ENCODE data around the gene FAM90A26.
"Not testable (repeated sequence)": the region's sequence is repeated elsewhere in the genome, so short reads cannot be mapped to it uniquely, and the experiment has no call there.

Gene FAM90A26

DNA sequence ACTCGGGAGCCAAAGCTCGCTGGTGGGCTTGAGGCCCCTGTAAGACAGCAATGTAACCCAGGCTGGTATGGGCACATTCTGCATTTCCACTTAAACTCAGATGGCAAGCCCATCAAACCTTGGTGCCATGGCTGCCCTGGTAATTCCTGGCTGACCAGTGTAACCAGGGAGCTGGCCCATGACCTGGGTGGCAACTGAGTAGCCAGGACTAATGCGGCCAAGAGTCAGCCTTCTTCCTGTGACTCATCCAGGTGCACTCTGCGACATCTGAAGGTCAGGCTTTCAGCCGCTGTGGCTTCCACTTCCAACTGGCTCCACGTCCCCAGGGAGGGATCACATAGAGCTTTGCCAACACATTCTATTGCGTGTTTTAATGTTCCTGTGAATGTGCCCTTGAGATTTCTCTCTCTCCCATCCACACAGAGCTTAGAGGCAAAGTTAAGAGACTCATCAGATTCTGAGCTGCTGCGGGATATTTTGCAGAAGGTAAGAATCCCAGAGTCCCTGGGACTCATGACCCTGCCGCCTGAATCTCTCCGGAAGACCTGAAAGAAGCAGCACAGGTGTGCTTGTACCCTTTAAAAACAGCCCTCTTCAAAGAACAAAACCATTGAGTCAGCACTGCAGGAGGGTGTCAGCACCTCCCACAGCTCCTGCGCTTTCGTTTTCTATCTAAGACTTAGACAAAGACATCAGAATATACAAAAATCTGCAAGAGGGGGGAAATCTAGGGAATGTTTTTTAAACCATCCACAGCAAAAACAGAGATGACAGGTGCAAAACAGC is 14.9 kb upstream of the FAM90A26 start:
- not testable (repeated sequence) for DNase-seq (ENCODE audit: low read depth in 1 of 2, low spot score in 1 of 2)

DNA sequence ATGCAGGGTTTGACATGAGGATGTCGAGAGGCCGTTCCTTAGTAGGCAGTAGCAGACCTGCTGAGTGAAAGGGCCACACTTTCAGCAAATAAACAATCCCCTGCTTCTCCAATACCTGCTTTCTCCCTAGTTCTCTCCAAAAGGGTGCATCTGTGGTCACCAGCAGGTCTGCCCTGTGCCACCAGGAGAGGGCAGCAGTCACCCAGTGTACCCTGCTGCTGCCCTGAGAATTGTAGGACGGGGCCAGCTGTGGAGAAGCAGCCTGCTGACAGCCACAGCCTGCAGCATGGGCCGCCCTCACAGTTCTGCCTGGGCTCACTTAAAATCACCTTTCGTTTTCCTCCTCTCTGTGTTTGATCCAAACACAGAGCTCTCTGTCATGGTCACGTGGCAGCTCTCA is 11.8 kb upstream of the FAM90A26 start:
- peak in 1 of 2 donors; percentile 13 for DNase-seq (ENCODE audit: low read depth in 1 of 2, low spot score in 1 of 2)

DNA sequence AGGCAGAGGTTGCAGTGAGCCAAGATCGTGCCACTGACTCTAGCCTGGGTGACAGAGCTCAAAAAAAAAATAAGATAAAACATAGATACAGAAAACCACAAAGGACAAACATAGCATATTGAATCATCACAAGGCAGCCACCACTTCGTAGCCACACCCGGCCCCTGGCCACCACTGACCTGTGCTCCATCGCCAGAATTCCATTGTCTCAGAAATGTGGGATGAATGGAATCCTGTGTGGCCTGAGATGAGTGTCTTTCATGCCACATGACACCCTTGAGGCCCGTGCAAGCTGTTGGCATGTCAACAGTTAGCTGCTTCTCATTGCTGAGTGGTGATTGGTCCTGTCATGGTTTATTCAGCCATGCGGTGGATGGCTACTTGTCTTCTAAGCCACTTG is 10.2 kb upstream of the FAM90A26 start:
- not testable (repeated sequence) for DNase-seq (ENCODE audit: low read depth in 1 of 2, low spot score in 1 of 2)

- DNase-seq (ENCODE audit: low read depth in 1 of 2, low spot score in 1 of 2), result not testable (repeated sequence)
Observed at GRCh38 chr4:9165990-9166389, 4.2 kb upstream of the FAM90A26 start.

DNA sequence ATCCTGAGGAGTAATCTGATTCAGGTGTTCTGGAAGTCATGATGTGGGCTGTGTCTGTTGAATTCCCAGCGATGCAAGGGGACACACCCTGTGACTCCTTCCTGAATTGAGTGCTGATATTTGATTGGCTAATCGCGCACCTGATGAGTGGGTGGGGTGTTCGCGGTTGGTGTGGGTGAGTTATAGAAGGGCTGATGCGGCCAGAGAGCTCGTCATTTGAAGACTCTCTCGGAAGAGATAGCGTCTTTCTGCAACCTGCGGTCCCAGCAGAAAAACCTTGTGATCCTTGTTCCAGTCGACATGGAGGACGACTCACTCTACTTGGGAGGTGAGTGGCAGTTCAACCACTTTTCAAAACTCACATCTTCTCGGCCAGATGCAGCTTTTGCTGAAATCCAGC is 40.1 kb downstream of the FAM90A26 start, which contains the start of gene USP17L10:
Gene USP17L10, plus strand, starts transcription at position 301 of the 400 bp plus-strand sequence. Its CDS starts 0 bp downstream, at position 301.
- not testable (repeated sequence) for DNase-seq (ENCODE audit: low read depth in 1 of 2, low spot score in 1 of 2)

DNA sequence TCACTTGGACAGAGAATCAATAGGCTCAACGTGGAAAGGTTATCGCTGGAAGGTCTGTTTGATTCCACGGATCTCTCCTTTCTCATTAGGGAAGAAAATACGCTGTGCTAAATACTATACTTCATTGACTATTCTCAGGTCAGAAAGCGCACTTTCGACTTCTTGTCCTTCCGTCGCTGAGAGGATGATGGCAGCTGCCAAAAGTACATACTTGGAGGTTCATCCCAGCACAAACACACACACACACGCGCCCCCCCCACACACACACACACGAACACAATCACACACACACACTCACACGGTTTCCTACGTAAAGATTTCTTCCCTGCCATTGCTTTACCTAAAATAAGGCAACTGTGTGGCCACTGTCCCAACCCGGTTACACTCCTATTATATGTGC is 44.5 kb downstream of the FAM90A26 start:
- not testable (repeated sequence) for DNase-seq (ENCODE audit: low read depth in 1 of 2, low spot score in 1 of 2)

DNA sequence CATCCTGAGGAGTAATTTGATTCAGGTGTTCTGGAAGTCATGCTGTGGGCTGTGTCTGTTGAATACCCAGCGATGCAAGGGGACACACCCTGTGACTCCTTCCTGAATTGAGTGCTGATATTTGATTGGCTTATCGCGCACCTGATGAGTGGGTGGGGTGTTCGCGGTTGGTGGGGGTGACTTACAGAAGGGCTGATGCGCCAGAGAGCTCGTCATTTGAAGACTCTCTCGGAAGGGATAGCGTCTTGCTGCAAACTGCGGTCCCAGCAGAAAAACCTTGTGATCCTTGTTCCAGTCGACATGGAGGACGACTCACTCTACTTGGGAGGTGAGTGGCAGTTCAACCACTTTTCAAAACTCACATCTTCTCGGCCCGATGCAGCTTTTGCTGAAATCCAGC is 44.9 kb downstream of the FAM90A26 start, which contains the start of gene USP17L11:
Gene USP17L11, plus strand, starts transcription at position 301 of the 400 bp plus-strand sequence. Its CDS starts 0 bp downstream, at position 301.
- DNase-seq (ENCODE audit: low read depth in 1 of 2, low spot score in 1 of 2), result not testable (repeated sequence)

DNA sequence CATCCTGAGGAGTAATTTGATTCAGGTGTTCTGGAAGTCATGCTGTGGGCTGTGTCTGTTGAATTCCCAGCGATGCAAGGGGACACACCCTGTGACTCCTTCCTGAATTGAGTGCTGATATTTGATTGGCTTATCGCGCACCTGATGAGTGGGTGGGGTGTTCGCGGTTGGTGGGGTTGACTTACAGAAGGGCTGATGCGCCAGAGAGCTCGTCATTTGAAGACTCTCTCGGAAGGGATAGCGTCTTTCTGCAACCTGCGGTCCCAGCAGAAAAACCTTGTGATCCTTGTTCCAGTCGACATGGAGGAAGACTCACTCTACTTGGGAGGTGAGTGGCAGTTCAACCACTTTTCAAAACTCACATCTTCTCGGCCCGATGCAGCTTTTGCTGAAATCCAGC is 49.6 kb downstream of the FAM90A26 start, which contains the start of gene USP17L12:
Gene USP17L12, plus strand, starts transcription at position 301 of the 400 bp plus-strand sequence. Its CDS starts 0 bp downstream, at position 301.
- DNase-seq (ENCODE audit: low read depth in 1 of 2, low spot score in 1 of 2), result not testable (repeated sequence)

DNA sequence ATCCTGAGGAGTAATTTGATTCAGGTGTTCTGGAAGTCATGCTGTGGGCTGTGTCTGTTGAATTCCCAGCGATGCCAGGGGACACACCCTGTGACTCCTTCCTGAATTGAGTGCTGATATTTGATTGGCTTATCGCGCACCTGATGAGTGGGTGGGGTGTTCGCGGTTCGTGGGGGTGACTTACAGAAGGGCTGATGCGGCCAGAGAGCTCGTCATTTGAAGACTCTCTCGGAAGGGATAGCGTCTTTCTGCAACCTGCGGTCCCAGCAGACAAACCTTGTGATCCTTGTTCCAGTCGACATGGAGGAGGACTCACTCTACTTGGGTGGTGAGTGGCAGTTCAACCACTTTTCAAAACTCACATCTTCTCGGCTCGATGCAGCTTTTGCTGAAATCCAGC is 54.4 kb downstream of the FAM90A26 start, which contains the start of gene USP17L13:
Gene USP17L13, plus strand, starts transcription at position 301 of the 400 bp plus-strand sequence. Its CDS starts 0 bp downstream, at position 301.
- DNase-seq (ENCODE audit: low read depth in 1 of 2, low spot score in 1 of 2), result not testable (repeated sequence)

All from activated T-helper 1 cell treated with anti-CD3 and anti-CD28 coated beads, Interleukin-2, amount 50 U/mL, for 16 hours (primary cell).